GM18526 (cell line): ENCODE data around the gene SAMSN1.

ENCODE experiments used
- POLR2A ChIP-seq: IDR thresholded peaks from 3 replicates; pipeline ENCODE4 v1.6.1; 2011; ENCODE audit not compliant: insufficient read length; ENCODE audit errors: extremely low read depth

SAMSN1 gene

DNA sequence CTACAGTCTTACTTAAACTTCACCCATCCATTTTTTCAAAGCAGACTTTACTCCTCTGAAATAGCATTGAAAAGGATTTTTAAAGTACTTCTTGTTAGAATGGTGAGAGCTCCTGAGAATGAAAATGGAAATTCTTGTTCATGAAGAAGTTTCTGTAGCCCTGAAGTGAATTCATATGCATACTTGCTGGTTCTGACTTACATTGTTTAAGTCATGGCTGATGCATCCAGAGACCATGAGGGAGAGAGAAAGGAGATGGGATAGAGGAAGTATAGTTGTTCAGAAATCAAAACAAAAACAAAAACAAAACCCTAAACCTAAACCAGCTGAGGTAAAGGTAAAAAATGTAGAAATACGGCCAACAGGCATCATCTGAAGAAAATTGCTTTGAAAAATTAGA is 27.1 kb upstream of the SAMSN1 start:
- no peak for TF ChIP-seq POLR2A

DNA sequence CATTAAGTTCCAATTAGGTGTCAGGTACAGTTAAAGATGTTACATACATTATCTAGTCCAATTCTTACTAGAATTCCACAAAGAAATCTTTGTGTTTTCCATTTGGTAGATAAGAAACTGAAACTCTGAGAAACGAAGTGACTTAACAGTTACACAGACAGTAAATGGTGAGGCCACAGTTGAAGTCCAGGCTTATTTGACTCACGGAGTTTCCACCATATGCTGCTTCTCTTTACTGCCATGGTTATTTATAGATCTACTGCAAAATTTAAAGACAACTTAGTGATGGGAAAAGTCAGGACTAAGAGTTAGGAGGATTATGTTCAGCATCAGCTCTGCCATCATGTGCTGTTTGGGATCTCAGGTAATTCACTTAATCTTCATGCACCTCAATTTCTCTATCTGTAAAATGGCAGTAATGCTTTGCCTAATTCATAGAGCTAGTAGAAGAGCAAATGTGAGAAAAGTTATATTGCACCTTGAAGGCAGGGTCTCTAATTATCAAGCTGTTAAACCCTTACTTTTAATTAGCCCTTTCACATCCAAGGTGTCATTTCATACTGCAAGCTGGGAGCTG is 26.2 kb upstream of the SAMSN1 start:
- no peak for TF ChIP-seq POLR2A

DNA sequence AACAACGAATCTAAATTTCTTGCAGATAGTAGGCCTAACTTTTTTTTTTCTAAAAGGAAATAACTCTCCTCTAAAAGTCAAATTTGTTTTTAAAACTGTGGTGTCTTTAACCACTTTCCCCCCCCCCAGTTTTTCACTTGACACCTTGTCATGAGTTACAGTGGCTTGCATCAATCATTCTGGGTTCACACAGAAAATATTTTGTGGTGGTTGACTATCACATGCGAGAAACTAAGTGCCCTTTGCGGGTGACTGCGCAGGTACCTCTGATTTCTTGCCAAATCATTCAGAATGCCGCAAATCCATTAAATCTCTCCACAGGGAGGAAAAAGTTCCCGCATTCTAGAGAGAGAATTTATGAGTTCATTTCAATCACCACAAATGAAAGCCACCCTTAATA is 23.8 kb upstream of the SAMSN1 start:
- TF ChIP-seq POLR2A = no peak

DNA sequence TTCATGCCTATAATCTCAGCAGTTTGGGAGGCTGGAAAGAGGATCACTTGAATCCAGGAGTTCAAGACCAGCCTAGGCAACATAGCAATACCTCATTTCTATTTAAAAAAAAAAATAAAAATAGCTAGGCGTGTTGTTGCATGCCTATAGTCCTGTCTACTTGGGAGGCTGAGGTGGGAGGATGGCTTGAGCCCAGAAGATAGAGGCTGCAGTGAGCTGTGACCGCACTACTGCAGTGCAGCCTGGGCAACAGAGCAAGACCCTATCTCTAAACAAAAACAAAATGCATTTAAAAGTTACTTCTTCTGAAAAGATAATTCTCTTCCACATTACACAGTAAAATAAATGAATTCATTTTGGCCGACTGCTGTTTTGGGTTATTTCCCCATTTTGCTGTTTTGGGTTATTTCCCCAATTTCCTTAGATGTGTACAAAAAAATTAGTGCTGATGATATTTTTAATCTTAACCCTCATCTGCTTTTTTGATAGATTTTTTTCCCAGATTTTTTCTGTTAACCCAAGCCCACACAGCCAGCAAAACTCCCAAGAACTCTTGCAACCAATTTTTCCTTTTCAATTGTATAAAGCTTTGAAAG is 23.0 kb upstream of the SAMSN1 start:
- no peak for TF ChIP-seq POLR2A

DNA sequence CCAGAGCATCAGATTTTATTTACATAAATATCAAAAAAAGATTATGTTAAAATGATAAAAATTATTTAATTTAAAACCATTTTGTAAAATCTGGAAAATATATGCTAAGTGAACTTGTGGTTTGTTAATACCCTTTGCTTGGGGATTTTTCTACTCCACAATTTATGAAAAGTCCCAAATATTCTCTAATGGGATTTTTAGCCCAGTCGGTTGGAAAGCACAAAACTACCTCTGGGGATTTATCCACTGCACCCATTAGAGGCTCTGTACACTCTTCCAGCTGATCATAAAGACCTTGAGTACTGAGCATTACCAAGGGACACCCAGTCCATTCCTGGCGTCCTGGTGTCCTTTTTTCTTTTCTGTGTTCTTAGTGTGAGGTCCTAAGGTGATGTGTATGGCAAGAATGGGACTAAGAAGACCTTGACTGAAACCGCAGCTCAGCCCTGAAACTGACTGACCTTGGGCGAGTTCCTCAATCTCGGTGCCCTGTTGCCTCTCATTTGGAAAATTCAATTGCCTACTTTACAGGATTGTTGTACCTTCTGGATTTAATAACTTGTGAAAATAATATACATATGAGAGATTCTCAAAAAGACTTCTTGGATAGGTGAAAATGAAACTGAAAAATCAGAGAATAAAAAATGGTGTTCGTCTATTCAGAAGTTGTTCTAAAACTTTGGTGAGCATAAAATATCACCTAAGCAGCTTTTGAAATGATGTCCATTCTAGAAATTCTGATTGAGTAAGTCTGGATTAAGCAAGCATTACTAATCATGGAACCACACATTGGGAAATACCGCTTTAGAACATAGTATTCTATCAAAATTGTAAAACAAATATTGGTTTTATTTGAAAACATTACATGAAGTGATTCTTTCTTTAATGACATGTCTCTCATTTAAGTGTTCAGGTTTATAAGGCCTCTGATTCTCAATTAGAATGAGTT is 21.5 kb upstream of the SAMSN1 start:
- TF ChIP-seq POLR2A = no peak

GRCh38 chr21:14566894-14567293 is 20.8 kb upstream of the SAMSN1 start:
- TF ChIP-seq POLR2A = no peak

DNA sequence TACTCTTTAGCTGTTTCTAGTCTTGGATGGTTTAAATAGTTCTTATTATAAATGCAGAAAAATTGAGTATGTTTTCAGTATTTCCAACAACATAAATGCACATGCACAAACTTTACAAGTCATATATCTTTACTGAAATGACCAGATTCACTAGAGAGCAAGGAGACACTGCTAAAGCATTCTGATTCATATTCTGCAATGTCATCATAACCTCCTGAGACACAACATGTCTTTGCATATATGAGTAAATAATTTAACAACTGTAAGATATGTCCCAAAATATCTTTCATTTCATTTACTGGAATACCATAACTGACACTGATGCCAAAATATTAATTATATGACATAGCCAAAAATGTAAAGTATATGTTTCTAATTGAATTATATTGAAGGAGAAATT is 16.8 kb upstream of the SAMSN1 start:
- TF ChIP-seq POLR2A = no peak

GRCh38 chr21:14560555-14560954 is 14.4 kb upstream of the SAMSN1 start:
- no peak for TF ChIP-seq POLR2A

GRCh38 chr21:14560139-14560538 is 14.0 kb upstream of the SAMSN1 start:
- no peak for TF ChIP-seq POLR2A

GRCh38 chr21:14559102-14559501 is 13.0 kb upstream of the SAMSN1 start:
- TF ChIP-seq POLR2A = no peak

GRCh38 chr21:14557413-14557812 is 11.3 kb upstream of the SAMSN1 start:
- no peak for TF ChIP-seq POLR2A

DNA sequence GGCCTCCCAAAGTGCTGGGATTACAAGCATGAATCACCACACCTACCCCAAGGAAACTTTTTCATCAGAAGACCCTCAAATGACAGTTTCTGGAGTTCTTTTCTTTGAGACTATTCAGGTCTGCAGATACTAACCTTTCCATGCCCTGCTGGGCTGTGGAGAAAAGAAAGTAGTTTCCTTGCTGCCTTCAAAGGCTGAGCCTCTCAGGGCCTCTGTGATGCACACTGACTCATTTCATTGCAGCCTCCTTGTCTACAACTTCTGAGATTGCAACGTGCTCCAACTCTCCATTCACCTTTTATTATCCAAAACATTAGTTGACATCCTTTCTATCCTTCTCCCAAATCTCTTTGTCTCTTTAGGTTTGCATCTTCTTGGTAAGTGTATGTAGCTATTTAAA is 8.8 kb upstream of the SAMSN1 start:
- no peak for TF ChIP-seq POLR2A

- TF ChIP-seq POLR2A = no peak
Observed at GRCh38 chr21:14553422-14553821, 7.3 kb upstream of the SAMSN1 start.

DNA sequence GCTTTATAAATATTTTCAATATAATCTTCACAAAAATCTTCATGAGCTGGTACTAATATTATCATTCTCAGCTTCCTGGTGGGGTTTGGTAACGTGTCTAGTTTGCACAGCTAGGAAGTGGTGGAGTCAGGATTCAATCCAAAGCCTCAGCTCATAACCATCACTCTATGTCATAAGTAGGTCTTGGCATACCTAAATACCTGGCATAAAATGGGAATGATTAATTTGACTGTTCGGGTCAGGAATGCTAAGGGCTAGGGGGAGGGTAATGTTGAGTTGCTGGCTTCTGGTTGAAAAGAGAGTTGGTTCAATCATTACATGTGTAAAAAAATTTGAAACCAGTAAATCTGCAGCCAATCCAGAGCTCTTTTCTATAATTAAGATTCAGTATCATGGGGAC is 5.6 kb upstream of the SAMSN1 start:
- no peak for TF ChIP-seq POLR2A

DNA sequence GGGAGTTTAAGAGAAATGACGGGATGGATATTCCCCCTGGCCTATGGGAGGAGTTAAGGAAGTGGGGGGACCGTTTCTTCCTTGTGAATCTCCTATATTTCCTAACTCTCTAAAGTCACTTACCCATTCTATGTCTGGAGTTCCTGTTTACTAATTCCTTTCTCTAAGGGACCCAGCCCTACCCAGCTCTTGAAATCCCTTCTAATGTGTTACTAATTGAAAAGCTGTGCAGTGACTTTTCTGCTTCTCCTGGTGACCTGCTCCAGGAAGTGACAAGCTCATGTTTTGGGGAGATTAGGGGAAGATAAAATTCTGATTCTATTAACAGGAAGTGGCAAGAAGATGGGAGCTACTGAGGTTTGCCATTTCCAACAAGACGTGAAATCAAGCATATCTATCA is 4.0 kb upstream of the SAMSN1 start:
- TF ChIP-seq POLR2A = no peak

DNA sequence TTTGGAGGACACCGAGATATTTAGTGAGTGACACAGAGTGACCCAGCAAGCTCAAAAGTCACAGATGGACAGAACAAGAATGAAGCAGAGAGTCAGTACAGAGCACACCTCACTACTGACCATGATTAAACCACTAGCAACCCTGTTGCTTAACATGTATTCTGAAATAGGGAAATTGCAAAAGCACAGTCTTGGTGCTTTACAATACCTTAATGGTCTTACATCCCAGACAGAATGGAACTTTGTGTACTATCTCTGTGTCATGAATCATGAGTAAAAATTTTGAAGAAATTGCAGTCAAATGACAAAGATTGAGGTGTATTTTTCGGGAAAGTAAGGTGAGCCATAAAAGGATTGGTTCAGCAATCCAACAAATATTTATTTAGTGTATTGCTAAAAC is 2.7 kb upstream of the SAMSN1 start:
- no peak for TF ChIP-seq POLR2A

- TF ChIP-seq POLR2A = no peak
Observed at GRCh38 chr21:14547834-14548513, 1.9 kb upstream of the SAMSN1 start.
